ENCODE data around the gene NIM1K.

- TF ChIP-seq CTCF (IDR thresholded peaks at IDR 0.05): peak in 2 of 5 experiments; percentile 18 to 26
- no peak for TF ChIP-seq POLR2A (IDR thresholded peaks at IDR 0.05)
- TF ChIP-seq POLR2AphosphoS5 (IDR thresholded peaks at IDR 0.05): no peak
- TF ChIP-seq EP300 (IDR thresholded peaks at IDR 0.05; ENCODE audit: low read depth): no peak
These were observed 35.6 kb downstream of the NIM1K start for GRCh38 chr5:43227655-43228054.

Data from transverse colon (tissue), 4 donors.